DMS153 (cell line): ENCODE data around the gene DHRS9.
"Not testable (repeated sequence)": the region's sequence is repeated elsewhere in the genome, so short reads cannot be mapped to it uniquely, and the experiment has no call there.

ENCODE experiments used
- DNase-seq: peaks from one replicate; lab custom pipeline; 2025; lab: John Stamatoyannopoulos, UW

Gene DHRS9

GRCh38 chr2:169136428-169136827 lies 67.1 kb downstream of the DHRS9 start:
- DNase-seq = not testable (repeated sequence)

GRCh38 chr2:169136885-169137534 lies 67.6 kb downstream of the DHRS9 start:
- no peak for DNase-seq

GRCh38 chr2:169137924-169138323 lies 68.6 kb downstream of the DHRS9 start:
- DNase-seq = no peak

- no peak for DNase-seq
These were observed 69.8 kb downstream of the DHRS9 start for GRCh38 chr2:169139145-169139544.

GRCh38 chr2:169139993-169140767 lies 70.8 kb downstream of the DHRS9 start:
- no peak for DNase-seq

GRCh38 chr2:169141713-169142352 lies 72.5 kb downstream of the DHRS9 start:
- DNase-seq = peak; percentile 16

GRCh38 chr2:169143998-169144397 lies 74.6 kb downstream of the DHRS9 start:
- no peak for DNase-seq
